ENCODE measurements around the gene SEC24B.
"Not testable (repeated sequence)": the region's sequence is repeated elsewhere in the genome, so short reads cannot be mapped to it uniquely, and the experiment has no call there.

Gene SEC24B

DNA sequence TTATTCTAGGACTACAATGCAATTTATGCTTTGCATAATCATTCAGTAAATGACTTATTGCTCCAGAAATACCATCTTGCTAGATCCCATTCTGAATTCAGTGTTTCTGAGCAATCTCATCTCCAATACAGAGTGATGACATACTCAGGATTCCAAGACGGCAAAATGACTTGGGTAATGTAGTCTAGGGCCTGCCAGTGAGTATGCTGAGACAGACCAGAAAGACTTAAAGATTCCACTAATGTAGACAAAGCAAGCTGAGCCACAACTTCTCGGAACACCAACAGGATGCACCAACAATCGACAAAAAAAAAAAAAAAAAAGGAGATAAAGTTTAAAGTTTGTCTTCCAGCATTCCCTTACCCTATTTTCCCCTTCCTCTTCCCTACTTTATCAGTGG lies 919 bp upstream of the SEC24B start:
- DNase-seq (ENCODE audit: low spot score), result peak; percentile 70

DNA sequence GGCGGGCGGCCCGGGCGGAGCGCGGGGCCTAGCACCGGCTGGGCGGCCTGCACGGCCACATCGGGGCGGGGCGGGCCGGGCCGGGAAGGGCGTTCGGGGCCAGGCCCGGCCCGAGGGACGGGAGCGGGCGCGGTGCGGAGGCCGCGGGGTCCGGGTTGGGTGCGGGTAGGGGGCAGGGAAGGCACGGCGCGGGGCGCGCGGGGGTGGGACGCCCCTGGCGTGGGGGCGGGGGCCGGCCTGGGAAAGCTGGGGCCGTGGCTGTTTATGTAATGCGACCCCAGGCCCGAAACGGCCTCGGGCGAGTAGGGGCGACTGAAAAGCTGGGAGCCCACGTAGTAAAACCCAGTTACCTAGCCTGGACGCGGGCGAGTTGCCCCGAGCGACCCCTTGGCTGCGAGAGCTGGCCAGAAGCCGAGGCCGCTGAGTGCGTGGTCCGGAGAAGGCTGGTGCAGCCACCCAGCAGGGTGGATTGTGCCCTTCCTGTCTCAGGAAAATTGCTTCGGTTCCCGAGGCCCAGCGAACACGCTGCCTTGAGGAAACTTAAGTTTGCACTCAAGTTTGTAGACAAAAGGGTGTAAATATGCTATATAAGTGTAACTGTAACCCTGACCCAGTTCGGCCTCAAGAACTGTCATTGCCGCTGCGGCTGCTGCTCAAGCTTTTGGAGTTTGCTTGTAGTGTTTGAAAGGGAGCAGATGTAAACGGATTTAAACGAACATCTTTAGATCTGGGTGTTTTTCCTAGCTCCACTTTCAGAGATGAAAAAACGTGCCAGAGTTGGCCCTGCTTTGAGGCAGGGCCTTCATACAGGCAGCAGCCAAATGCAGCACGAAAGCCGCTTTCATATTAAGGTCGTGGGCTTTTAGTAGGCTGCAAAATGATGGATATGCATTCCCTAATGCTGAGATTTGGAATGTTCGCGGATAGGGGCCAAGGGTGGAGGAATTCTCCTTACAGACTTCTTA lies 674 bp downstream of the SEC24B start:
- peak; percentile 50 for DNase-seq (ENCODE audit: low spot score)

DNA sequence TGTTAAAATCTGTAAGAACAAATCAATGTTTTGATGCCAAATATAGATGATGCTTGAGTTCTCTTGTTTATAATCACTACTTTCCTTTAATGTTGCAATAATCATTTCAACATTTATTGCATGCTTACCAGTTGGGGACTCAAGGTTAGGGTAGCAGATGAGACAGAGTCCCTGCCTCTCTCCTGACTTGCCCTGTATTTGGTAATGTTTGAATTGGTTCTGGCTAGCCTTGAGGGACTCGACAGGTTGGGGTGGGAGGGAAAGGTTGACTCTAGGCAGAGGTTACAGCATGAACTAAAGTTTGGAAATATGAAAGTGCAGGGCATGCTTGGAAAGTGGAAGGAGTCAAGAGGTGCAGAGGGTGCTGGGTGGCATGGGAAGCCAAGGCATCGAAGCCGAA lies 2.0 kb downstream of the SEC24B start:
- no peak for DNase-seq (ENCODE audit: low spot score)

DNA sequence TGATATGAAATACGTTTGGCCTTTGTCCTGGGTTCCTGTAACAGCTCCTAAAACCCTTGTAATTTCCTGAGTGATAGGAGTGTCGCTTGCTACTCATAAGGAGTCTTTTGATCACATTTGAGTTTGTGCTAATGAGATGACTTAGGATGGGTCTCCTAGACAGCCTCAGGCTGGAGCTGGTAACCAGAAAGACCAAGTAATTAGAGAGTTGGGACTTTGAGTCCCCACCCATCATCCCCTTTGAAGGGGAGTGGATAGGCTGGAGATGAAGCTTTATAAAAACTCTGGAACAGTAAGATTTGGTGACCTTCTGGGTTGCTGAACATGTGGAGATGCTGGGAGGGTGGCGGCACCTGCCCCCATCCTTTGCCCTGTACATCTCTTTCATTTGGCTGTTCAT lies 2.9 kb downstream of the SEC24B start:
- no peak for DNase-seq (ENCODE audit: low spot score)

DNA sequence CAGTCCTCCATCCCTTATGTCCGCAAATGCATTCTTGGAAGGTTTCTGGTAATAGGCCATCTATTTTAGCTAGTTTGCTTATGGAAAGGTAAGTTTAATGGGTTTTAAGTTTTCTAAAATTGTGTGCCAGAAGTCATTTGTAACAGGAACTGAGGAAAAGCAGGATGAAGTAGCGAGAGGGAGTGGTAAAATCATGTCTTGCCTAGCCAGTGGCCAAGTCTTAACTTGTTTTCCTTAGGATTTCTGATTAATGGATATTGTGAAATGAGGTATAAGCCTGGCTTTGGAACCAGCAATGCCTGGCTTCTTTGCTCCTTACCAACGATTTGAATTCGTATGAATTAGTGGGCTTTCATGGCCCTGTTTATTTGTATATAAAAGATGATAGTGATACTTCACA lies 7.3 kb downstream of the SEC24B start:
- DNase-seq (ENCODE audit: low spot score), result no peak

DNA sequence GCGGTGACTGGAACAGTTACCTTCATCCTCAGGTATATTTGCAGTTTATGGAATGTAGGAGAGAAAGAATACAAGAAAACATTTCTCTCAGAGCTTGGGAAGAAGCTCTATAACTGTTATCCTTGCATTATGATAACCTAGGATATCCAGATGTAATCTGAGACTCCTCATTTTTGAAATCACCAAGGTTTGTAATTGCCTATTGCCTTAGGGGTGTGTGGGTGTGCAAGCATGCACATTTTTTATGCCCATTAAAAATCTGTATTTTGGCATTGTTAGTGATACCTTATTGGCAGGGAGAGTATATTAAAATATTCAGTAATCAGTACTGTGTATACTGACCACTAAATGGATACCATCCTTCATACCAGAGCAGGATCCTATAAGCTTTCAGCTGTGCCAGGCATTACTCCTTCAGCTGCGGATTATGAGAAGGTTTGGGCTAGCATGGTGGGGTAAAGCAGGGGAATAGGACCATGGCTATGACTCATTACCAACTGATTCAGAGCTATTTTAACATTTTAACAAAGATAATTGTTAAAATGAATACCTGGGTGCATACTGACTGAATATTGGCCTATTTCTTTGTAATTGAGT lies 8.3 kb downstream of the SEC24B start:
- DNase-seq (ENCODE audit: low spot score), result no peak

DNA sequence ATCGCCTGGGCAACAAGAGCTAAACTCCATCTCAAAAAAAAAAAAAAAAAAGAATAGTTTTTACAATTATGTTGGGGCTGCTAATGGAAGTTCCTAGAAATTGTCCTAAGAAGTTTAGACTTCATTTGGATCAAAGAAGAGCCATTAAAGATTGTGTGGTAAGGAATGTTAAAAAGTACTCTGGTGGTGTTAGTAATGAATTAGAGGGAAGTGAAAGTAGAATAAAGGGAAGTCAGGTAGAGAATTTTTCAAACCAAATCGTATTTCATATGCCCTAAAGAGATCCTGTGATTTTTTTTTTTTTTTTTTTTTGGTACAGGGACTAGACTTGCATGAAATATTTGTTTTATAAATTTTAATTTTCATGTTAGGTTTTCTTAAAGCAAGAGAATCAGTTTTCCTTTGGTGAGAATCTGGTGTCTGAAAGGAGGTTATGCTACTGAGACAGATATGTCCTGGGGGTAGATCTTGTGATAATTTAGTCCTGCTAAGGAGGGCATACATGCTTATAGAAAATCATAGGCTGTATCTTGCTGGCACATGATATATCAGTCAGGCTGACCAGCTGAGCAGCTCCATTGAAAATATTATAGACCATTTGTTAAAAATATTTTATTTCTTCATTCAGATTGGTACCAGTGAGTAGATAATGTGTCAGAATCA lies 10.7 kb downstream of the SEC24B start:
- DNase-seq (ENCODE audit: low spot score), result no peak

DNA sequence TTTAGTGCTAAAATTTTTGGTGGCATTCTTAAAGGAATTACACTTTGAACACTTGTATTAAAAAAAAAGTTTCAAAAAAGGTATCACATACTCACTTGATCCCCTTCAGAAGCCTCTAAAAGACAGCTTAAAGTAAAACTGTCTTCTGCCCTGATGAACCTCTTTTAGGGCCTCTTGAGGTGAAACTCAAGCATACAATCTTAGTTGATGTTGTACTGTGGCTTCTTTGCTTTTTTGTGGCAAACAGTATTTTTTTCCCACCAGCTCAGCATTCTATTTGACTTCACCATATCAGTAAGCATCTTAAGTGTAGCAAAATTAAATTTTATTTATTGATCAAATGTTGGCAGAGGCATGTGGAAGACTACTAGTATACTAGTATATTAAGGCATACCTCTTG lies 13.7 kb downstream of the SEC24B start:
- no peak for DNase-seq (ENCODE audit: low spot score)

DNA sequence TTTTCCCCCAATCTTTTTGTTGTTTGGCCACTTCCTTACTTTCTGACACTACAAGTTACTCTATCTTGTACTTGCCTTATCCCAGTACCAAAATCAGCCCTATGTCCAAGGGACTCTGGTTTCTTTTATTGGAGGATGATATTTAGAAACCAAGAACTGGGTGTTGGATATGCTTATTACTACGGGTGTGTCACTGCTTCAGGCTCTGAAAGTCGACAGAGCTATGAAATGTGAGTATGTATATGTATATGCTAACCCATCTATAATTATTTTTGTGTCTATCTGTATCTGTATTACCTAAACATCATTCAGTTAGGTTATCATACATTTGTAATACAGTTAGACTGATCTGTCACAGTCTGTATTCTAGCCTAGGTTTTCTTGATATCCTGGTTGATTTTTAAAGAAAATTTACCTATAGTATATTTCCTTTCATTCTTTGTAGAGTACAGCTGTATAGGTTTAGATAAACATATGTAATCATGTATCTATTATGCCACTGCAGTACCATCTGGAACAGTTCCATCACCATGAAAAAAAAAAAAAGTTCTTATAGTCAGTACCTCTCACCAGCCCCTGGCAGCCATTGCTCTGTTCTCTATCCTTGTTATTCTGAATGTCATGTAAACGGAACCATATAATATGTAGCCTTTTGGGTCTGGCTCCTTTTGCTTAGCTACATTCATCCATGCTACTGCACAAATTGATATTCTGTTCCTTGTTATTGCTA lies 18.1 kb downstream of the SEC24B start:
- DNase-seq (ENCODE audit: low spot score), result no peak

DNA sequence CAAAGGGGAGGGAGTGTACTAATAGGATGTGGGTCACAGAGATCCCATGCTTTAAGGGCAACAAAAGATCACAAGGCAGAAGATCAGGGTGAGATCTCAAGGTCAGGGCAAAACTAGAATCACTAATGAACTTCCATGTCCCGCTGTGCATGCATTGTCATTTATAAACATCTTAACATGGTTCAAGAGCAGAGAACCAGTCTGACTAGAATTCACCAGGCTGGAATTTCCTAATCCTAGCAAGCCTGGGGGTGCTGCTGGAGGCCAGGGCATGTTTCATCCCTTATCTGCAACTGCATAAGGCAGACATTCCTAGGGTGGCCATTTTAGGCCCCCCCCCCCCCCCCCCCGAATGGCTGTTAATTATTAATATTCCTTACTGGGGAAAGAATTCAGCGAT lies 19.5 kb downstream of the SEC24B start:
- DNase-seq (ENCODE audit: low spot score), result not testable (repeated sequence)

DNA sequence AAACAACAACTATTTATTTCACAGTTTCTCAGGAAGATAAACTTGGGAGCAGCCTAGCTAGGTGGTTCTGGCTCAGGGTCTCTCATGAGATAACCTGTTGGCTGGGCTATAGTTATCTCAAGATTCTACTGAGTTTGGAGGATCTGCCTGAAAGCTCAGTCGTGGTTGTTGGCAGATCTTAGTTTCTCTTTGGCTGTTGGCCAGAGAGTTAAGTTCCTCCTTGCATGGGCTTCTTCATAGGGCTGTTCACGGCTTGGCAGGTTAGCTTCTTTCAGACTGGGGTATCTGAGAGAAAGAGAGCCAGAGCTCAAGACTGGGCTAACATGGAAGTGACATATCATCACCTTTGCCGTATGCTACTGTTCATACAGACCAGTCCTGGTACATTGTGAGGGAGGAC lies 28.7 kb downstream of the SEC24B start:
- no peak for DNase-seq (ENCODE audit: low spot score)

DNA sequence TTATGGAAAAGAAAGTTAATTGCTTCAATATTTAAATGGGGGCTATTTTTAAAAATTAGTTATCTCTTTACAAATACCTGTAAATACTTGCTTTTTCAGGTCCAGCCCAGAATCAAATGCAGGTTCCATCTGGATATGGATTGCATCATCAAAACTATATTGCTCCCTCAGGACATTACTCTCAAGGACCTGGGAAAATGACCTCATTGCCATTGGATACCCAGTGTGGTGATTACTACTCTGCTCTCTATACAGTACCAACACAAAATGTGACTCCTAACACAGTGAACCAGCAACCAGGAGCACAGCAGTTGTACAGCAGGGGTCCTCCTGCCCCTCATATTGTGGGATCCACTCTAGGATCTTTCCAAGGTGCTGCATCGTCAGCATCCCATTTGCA lies 29.2 kb downstream of the SEC24B start:
- no peak for DNase-seq (ENCODE audit: low spot score)

DNA sequence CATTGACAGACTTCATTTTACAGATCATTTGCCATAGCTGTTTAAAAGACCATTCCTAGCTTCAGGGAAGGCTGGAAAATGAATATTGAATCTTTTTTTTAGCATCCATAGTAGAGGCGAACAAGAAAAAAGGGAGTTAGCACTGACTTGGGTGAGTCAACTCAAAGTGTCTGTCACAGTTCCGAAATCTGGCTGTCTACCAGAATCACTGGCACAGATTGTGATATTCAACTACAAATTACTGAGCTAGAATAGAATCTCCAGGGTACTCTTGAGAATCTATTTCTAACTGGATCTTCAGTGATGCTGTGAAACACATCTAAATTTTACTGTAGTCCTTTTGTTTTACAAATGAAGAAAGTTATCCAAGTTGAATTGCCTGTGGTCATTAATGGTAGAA lies 31.5 kb downstream of the SEC24B start:
- no peak for DNase-seq (ENCODE audit: low spot score)

DNA sequence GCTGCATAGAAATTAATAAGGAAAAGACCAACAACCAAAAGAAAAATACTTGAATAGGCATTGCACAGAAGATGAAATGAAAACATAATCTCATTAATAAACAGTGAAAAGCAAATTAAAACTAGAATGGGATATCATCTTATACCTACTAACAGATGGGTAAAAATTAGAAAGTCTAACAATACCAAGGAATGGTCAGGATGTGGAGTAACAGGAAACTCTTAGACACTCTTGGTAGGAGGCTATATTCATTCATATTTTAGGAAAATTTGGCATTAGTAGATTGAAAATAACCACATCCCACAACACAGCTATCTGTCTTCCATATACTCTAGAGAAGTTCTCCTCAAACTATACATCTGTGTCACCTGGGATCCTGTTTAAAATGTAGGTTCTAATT lies 36.3 kb downstream of the SEC24B start:
- DNase-seq (ENCODE audit: low spot score), result no peak

DNA sequence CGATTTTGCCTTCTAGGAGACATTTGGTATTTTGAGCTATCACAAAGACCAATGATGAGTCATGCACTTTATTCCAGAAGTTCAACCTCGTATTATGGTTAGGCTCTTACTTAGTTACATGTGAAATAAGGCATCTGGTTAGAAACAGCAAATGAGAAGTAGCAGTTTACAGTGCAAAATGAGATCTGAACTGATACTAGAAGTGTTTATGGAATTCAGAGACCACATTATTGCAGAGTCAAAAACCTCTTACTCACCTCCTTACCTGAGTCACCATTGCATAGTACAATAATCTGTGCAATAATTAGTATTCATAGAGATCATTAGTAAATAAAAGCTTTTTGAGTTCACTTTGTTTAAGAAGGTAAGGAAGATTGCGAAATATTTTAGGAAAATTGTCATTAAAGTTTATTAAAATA lies 38.7 kb downstream of the SEC24B start:
- peak; percentile 28 for DNase-seq (ENCODE audit: low spot score)

DNA sequence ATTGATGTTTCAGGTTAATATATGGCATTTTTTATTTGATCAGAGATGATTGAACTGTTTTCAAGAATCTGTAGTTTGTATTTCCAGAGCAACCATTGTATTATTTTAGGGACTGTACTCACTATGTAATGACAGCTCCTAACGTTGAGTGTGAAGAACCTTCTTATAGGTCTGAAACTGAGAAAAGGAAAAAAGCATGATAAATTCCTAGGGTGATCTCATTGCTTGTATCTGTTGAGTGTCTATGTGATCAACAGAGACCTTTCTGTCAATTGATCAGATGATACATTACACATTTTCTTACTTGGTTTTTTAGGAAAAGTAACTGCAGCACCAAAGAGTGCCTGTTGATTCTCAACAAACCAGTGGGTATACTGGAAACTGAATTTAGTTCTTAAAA lies 40.2 kb downstream of the SEC24B start:
- DNase-seq (ENCODE audit: low spot score), result no peak

DNA sequence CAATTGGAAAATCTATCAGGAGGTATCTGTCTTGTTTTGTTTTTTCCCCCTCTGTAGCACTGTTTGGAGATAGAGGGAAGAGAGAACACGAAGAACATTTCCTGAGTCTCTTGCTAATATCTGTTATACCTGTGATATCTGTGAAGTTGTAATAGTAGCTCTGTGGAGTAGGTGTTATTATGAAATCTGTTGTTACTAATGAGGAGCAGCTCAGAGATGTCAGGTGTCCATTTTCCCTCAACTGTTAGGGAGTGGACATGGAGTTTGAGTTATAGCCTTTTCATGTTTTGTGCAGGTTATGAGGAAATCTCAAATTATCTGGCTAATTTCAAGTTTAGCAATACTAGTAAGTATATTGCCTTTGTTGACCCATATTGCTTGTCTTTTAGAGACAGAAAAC lies 52.4 kb downstream of the SEC24B start:
- DNase-seq (ENCODE audit: low spot score), result no peak

DNA sequence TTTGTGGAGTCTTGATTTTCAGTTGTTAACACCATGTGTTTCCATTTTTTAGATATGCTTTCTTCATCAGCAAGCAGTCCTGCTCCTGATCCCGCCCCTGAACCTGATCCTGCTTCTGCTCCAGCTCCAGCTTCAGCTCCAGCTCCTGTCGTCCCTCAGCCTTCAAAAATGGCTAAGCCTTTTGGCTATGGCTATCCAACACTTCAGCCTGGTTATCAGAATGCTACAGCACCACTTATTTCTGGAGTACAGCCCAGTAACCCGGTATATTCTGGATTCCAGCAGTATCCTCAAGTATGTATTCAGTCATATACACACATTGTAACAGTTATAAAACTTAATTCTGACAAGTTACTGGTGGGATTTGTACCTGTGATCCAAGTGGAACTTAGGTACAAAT lies 60.9 kb downstream of the SEC24B start:
- no peak for DNase-seq (ENCODE audit: low spot score)

DNA sequence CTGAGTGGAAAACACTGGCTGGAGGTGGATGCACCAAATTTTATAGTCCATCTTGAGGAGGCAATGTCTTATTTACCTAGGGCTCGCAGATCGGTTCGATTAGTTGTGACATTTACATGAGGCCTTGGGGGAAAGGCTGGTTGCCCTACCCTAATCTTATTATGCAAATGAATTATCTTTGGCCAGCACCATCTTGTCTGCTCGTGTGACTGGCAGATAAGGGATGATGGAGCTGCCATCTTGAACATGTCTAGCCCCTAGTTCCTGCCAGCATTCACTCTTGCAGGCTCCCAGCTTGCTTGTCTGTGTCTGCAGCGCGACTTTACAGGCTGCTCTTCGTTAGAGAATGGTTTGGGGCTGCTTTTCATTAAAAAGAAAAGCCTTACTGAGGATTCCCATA lies 61.9 kb downstream of the SEC24B start:
- DNase-seq (ENCODE audit: low spot score), result no peak

DNA sequence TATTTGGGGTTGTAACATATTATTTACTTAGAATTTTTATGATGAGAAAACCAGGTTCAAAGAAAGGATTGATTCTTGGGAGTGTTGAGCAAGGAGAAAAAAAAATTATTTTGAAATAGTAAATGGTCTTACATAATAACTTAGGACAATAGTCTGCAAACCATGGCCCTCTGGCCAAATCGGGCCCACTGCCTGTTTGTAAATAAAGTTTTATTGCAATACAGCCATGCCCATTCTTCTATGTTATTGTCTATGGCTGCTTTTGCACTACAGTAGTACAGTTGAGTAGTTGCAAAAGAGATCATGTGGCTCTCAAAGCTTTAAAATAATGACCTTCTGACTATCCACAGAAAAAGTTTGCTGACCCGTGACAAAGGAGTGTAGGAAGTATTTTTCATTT lies 63.3 kb downstream of the SEC24B start:
- DNase-seq (ENCODE audit: low spot score), result no peak

DNA sequence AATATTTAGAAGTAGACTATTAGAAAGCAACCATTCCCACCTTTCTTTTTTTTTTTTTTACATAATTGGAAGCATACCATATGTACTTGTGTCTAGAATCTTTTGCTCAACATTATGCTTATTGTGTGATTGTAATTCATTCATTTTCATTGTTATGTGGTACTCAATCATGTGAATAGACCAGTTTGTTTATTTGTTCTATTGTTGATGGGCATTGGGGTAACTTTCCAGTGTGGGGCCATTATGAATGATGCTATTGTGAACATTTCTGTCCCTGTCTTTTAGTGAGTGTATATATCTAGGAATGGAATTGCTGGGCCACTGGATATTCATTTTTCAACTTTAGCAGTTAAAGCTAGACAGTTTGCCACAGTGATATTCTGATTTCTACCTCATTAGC lies 63.9 kb downstream of the SEC24B start:
- no peak for DNase-seq (ENCODE audit: low spot score)

DNA sequence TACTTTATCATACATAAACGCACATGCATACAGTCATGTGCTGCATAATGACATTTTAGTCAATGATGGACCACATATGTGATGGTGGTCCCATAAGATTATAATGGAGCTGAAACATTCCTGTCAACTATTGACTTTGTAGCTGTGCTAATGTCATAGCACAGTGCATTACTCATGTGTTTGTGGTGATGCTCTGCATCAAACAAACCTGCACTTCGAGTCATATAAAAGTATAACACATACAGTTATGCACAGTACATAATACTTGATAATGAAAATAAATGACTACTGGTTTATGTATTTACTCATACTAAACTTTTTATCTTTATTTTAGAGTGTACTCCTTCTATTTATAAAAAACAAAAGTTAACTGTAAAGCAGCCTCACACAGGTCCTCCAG lies 65.9 kb downstream of the SEC24B start:
- DNase-seq (ENCODE audit: low spot score), result no peak

DNA sequence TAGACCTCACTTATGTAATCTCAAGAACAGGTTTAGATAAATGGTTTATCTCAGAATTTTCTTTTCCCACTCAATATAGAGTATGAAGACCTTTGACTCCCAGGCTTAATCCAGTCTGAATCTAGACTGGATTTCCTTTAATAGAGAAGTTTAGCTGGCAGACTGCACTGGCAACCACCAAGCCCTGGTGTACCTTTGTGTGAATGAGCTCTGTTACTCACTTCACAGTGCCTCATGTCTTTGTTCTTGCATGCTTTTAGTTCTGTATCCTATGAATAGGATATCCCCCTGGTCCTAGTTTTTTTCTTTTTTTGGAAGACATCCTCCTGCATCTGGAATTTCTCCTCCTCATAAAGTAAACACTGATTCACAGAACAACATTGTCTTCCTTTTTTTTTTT lies 73.3 kb downstream of the SEC24B start:
- DNase-seq (ENCODE audit: low spot score), result no peak
